Measurements from ENCODE around the gene ERC2.

DNA sequence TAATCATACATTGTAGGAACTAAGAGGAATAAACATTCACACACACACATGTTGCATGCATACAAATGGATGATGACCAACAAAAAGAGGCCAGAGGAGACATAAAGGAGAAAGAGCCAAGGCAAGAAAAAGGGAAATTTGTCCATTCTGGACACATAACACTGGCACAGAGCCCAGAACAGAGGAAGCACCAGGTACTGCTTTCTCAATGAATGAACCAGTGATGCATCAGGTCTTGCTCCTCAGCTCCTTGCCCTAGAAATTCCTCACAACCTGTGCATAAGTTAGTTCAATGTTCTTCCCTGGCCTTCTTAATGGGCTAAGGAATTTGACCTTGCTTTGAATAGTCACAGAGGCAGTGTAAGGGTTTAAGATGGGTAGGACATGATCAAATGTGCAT lies 270.3 kb downstream of the ERC2 start:
- TF ChIP-seq, protein P1, sequence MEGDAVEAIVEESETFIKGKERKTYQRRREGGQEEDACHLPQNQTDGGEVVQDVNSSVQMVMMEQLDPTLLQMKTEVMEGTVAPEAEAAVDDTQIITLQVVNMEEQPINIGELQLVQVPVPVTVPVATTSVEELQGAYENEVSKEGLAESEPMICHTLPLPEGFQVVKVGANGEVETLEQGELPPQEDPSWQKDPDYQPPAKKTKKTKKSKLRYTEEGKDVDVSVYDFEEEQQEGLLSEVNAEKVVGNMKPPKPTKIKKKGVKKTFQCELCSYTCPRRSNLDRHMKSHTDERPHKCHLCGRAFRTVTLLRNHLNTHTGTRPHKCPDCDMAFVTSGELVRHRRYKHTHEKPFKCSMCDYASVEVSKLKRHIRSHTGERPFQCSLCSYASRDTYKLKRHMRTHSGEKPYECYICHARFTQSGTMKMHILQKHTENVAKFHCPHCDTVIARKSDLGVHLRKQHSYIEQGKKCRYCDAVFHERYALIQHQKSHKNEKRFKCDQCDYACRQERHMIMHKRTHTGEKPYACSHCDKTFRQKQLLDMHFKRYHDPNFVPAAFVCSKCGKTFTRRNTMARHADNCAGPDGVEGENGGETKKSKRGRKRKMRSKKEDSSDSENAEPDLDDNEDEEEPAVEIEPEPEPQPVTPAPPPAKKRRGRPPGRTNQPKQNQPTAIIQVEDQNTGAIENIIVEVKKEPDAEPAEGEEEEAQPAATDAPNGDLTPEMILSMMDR (IDR thresholded peaks at IDR 0.05) = no peak
- TF ChIP-seq ZFX (IDR thresholded peaks at IDR 0.05; ENCODE audit: borderline replicate concordance) = no peak

All from 22Rv1 (cell line).